Stimulated activated CD8-positive, alpha-beta memory T cell treated with anti-CD3 and anti-CD28 coated beads, Interleukin-4, amount 100 ng/mL, for 4 hours (primary cell): Measurements from ENCODE around the gene RNF126.
A peak's percentile ranks its signal among the peaks of the same experiment; 100 is the strongest.

Source experiments
- DNase-seq, 2 donors: peaks; one replicate each; pipeline ENCODE4 v3.0.0-alpha.2; 2020; ENCODE audit warnings: low read depth in 2 of 2, low spot score in 1 of 2

The RNF126 gene

DNA sequence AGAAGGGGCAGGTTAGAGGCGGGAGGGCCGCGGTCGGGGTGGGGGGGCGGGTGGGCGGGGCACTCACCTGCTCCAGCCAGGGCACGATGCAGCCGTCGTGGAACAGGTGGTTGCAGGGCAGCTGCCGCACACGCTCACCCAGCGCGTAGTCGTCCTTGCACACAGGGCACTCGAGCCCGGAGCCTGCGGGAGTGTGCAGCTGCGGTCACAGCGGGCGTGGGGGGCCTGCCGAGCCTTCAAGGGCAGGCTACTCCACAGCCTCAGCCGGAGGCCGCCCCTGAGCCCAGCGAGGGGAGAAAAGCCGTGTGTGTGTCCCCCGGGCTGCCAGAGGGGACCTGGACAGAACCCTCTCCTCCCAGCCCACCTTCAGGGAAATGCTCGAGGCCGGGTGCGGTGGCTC, 14.7 kb downstream of the RNF126 start:
- no peak for DNase-seq

DNA sequence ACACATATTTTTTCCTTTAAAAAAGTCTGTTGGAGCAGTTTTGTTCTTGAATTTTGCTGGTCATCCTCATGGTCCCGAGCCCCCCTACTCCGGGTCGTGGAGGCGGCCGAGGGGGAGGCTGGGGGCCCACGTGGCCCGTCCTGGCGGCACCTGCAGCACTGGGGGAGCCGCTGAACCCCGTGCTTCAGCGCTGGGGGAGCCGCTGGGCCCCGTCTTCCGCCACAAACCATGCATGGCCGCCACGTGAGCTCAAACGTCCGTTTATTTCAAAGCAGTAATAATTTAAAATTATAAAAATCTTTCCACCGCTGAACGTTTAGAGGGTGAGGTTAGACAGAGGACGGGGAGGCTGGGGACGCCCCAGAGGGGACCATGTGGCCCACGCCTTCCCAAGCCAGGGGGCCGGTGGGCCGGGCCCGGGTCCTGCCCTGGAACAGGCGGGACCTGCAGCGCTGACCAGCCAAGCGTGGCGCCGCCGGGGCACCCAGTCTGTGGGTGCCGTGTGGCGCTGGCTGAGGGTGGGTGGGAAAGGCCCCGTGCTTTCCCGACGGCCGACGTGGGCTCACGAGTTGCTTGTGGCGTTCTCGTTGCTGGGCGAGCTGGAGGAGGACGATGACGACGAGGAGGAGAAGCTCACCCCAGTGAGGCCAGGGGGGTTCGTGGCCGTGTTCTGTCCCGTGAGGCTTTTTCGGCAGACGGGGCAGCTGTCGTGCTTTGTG, 15.3 kb downstream of the RNF126 start:
- no peak for DNase-seq

DNA sequence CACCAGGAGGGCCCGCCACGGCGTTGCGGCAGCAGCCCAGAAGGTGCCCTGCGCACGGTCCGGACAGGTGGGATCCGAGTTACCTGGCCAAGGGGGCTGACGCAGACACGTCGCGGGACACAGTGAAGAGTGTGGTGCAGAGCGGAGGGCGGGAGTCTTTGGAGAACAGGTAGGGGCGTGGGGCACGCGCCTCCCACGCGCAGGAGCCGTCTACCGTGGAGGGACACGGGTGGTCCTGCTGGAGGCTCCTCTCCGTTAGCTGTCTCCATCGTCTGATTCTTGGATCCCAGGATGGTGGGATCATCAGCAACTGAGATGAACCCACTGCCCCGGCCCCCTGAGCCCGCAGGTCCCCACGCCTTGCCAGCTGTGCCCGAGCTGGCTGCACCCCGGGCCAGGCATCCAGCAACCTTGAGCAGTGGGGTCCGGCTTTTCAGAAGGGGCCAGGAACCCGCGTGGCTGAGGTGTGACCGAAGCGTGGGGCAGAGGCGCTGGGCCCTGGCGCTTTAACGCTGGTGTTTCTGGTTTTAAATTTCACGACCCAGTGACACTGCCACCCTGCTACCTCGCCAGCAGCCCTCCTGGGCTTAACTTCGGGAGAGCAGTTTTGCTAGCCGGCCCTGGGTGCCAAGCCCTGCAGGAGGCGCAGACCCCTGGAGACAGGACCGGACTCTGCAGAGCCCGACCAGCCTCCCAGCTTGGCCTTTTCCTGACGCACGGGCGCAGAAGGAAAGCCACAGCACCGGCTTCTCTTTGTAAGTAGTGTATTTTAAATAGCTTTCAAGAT, 16.0 kb downstream of the RNF126 start:
- DNase-seq: no peak

DNA sequence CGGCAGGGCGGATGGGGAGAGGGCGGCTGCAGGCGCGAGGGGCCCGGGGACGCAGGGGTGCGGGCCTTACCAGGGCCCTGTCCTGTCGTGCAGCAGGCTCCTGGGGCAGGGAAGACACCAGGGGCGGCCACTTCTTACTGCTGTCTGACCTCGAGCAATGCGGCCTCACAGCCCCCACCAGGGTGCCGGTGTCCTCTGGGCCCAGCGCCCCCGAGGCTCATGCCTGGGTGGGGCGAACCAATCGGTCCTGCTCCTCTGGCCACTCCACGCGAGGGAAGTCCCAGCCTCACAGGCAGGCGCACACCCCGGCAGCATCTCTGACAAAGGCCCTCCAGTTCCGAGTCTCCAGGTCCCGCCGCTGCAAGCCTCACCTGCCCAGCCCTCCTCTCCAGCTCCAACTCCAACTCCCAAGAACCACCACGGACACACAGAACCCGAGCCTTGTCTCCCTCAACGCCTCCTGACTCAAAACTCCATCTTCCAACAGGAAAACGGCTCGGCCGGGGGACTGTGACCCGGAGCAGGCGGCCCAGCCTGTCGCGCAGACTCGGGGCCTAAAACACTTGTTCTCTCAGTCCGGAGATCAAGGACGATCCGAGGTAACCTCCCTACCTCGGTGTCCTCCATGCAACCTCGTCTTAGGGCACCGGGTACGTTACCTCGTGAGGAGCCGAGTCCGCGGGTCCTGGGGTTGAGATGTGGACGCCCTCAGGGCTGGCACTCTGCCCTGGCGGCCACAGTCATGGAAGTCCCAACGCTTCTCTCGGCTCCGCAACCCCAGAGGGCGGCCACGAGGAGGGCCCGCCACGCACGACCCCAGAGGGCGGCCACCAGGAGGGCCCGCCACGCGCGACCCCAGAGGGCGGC, 16.9 kb downstream of the RNF126 start:
- no peak for DNase-seq

DNA sequence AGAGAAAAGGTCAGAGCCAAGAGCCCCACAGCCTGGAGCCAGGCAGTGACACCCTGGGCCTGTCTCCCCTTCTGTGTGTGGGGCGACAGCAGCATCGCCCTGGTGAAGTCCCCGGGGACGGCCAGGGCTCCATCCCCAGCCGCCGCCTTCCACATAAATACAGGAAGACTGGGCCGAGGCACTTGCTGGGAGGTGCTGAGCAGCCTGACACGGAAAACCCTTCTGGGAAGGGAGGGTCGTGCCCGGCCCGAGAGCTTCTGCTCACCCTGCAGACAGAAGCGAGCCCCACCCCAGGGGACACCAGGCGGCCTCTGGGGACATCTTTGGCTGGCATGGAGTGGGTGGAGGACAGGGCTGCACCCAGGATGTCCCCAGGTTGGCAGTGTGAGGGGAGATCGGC, 18.2 kb downstream of the RNF126 start:
- DNase-seq: no peak

DNA sequence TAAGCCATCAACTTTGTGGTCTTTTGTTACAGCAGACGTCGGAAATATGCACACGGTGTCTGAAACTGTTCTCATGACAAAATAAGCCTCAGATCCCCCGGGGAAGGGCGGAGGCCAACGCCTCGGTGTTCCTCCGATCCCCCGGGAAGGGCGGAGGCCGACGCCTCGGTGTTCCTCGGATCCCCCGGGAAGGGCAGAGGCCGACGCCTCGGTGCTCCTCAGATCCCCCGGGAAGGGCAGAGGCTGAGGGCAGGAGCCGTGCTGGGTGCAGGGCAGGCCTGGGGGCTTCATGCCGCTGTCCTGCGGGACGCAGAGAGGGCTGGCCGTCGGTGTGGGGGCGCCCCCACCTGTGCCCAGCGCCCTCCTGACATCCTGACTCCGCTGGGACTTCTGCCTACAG, 18.7 kb downstream of the RNF126 start:
- DNase-seq: no peak

DNA sequence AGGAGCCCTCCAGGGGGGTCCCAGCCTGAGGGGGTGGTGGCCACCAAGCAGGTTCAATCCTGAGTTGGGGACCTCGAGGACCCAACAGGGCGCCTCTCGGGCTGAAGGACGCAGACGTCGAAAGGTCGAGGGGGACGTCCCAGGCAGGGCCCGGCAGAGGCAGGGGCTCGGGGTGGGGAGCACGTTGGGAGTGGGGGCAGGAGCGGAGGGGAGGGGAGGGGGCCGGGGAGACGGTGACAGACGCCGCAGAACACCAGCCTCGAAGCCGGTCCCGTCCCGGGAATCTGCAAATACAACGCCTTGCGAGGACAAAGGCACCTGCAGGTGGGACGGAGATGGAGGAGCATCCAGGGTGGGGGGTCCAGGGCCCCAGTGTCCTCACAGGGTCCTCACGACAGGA, 19.3 kb downstream of the RNF126 start:
- no peak for DNase-seq

DNA sequence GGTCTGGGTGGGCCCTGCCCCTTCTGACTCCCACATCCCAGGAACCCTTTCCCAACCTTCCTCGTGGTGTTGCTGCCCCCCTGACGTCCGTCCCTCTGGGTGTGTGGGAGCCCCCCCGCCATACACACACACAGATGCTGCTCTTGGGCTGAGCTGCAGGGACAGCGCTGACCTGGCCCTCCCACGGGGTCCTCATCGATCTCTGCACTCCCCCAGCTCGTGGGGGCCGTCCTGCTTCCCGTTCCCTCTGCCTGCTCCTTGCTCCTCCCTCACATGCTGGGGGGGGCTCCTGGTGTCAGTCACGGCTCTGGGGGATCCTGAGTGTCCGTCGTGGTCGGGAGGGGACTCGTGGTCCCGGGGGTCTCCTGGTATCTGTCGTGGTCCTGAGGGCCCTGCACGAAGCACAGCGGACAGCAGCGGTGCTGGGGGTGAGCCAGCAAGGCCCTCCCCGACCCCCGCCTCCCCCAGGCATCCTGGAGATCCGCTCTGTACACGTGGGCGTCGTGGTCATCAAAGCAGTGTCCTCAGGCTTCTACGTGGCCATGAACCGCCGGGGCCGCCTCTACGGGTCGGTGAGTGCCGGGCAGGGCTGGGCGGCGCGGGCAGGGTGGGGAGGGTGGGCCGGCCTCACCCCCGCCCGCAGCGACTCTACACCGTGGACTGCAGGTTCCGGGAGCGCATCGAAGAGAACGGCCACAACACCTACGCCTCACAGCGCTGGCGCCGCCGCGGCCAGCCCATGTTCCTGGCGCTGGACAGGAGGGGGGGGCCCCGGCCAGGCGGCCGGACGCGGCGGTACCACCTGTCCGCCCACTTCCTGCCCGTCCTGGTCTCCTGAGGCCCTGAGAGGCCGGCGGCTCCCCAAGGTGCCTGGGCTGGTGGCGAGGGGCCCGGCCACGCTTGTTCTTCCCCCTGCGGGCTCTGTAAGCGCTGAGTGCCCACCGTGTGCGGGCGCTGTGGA, 20.0 kb downstream of the RNF126 start:
- no peak for DNase-seq

DNA sequence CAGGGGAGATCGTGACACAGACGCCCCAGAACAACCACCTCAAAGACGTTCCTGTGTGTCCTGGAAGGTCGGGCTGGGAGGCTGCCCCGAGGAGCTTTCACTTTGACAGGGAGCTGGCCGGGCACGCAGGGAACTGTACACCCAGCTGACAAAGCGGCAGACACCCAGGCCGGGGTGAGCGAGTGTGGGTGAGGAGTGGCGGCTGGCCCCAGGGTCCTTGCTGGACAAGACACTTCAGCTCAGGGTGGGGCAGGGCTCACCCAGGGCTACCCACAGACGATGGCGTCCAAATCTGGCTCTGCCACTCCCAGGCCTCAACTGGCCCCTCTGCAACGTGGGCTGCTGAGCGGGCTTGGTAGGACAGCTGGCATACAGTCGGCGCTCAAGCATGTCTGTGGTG, 21.3 kb downstream of the RNF126 start:
- DNase-seq: no peak

DNA sequence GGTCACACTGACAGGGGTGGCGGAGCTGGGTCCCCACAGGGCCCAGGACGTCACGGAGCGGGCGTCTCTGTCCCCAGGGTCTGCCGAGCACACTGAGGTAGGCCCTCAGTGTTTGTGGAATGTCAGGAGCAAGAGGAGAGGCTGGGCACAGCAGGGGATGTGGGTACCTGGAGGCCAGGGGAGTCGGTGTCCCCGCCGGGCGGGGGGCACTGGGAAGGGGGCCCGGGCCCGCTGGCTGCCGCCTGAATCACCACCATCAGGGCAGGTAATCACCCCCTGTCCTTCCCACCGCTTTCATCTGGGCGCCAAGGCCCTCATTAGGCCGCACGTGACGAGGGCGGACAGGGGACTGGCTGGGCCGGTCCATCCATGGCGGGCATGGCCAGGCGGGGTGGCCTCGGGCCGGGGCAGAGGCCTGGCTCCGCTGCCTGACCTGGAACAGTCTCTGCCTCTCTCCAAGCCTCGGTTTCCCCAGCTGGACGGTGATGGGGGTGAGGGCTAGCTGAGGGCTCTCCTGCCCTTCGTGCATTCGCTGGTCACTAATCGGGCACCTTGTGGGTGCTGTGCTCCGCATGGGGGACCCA, 22.3 kb downstream of the RNF126 start:
- DNase-seq: no peak

DNA sequence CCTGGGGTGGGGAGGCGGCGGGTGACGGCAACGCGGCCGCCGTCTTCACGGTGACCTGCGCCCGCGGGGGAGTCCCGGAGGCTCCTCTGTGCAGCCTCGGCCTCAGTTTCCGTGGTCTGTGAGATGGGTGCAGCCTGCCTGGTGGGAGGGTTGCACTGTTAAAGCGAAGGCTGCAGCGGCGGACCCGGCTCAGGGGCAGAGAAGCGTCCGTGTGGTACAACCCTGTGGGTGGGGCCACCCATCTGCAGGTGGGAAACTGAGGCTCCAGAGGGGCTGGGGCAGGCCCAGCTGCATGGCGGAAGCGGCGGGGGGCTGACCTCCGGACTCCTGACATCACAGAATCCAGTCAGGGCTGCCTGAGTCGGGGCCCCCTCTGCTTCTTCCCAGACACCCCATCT, 22.9 kb downstream of the RNF126 start:
- DNase-seq: no peak

DNA sequence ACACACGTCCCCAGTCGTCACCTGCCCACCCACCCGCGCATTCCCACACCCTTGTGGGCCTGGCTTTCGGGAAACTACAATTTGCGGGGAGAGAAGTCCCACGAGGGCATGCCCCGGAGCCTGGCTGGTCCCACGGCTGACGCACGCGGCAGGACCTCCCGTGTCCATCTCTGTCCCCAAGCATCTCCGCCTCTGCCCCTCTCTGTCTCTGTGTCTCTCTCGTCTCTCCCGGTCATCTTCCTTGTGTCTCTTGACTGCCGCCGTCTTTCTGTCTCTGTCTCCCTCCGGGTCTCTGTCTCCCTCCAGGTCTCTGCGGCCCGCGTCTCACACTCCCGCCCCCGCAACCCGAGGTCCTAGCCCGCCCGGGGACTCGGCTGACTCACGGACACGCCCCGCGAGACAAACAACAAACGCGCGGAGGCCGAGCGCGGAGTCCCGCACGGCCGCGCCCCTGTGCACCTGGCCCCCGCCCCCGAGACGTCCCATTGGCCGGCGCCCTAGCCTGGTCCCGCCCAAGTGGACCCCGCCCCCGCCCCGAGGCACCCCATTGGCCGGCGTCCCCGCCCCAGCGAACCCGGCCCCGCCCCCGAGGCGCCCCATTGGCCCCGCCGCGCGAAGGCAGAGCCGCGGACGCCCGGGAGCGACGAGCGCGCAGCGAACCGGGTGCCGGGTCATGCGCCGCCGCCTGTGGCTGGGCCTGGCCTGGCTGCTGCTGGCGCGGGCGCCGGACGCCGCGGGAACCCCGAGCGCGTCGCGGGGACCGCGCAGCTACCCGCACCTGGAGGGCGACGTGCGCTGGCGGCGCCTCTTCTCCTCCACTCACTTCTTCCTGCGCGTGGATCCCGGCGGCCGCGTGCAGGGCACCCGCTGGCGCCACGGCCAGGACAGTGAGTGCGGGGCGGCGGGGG, 23.5 kb downstream of the RNF126 start, which contains the start of gene FGF22:
TSS of gene FGF22 (plus strand) at position 627 of the 908 bp plus-strand sequence. CDS start at position 674, 47 bp downstream.
- DNase-seq: peak; percentile 93 to 94

DNA sequence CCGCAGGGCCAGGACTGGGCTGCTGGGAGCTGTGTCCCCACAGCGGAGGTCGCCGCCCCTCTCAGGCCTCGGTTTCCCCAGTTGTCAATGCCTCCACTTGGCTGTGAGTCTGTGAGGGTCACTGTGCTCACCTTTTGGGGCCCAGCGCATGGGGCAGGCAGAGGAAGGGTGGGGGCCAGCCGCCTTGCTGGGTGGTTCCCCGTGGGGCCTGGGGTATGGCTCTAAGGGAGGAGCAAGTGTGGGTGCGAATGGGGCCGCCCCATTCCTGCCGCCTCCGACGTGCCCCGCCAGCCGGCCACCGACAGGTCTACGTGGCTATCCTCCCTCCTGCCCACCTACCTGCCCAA, 24.1 kb downstream of the RNF126 start:
- no peak for DNase-seq

DNA sequence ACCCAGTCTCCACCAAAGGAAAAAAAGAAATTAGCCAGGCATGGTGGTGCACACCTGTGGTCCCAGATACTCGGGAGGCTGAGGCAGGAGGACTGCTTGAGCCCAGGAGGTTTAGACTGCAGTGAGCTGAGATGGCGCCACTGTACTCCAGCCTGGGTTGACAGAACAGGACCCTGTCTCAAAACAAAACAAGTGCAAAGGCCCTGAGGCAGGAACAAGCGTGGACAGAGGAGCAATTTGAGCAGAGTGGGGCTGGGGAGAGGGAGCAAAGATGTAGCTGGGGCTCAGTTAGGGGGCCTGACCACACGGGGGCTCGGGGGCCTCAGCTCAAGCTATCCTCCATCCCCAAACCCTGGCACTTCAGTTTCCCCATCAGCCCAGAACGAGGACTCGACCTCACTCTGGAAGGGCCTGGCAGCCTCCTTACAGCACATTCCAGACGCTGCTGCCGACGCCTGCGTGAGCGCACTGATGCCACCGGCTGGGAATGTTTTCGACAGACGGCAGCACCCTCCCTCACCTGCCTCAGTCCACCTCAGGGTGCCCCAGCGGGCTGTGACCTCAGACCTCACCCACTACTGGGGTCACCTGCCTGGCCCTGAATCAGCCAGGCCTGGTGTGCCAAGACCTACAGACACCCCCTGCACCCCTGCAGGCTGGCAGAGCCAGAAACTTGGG, 27.9 kb downstream of the RNF126 start:
- DNase-seq: no peak

DNA sequence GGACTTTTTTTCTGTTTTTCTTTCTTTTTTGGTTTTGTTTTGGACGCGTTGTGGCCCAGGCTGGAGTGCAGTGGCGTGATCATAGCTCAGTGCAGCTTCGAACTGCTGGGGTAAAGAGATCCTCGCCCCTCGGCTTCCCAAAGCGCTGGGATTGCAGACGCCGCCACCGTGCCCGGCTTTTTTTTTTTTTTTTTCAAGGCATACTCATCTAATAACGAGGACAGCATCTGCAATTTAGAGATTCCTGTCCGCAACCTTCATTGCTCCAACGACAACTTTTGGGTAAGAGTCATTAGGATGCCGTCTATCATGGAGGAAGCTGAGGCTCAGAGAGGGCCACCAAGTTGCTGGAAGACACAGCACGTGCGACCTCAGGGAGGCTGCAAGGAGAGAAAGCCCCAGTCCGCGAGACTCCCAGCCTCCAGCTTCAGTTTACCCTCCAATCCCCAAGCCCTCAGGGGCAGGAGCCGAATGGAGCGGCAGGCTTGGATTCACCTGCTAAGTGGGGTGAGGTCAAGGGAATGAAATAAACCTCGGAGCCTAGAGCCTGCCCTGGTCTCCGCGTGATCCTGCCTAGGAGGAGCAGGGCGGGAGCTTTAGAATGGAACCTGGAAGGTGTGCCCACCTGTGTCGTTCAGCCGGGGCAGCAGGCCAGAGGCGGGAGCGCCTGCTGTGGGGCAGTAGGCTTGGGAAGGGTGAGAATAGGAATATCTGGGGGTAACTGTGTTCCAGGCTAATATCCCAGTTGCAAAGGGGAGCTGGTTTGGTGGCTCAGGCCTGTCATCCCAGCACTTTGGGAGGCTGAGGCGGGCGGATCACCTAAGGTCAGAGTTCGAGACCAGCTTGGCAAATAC, 29.0 kb downstream of the RNF126 start:
- DNase-seq: no peak

DNA sequence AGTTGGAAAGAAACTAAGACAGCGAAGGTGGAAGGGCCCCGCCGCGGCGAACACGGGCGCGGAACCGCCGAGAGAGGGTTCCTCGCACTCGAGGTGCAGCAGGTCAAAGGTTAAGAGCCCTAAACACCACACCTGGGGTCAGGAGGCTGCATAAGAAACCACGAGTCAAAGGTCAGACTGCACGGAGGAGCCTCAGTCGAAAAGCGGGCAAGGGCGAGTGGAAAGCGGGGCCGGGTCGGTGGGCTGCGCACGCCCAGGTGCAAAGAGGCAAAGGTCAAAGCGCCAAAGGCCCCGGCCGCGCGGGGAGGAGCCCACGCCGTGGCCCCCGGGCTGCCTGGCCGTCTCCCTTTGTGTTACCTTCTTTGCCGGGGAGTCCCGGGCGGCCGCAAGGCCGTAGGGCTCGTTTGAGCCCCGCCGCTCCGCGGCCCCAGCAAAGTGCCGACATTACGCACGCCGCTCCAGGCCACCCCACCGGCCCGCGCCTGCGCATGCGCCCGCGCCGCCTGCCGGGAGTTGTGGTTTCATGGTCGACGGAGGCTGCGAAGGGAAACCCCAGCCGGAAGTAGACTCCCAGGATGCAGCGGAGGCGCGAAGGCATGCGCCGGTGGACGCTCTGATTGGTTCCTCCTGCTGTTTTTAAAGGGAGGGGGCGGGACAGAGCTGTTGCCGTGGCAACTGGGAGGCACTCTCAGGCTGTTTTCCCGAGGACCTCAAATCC, 29.8 kb downstream of the RNF126 start, which contains the start of gene POLRMT:
TSS of gene POLRMT (minus strand) at position 470 of the 718 bp plus-strand sequence. CDS start at position 445, 25 bp downstream.
- DNase-seq: peak; percentile 89 to 94

DNA sequence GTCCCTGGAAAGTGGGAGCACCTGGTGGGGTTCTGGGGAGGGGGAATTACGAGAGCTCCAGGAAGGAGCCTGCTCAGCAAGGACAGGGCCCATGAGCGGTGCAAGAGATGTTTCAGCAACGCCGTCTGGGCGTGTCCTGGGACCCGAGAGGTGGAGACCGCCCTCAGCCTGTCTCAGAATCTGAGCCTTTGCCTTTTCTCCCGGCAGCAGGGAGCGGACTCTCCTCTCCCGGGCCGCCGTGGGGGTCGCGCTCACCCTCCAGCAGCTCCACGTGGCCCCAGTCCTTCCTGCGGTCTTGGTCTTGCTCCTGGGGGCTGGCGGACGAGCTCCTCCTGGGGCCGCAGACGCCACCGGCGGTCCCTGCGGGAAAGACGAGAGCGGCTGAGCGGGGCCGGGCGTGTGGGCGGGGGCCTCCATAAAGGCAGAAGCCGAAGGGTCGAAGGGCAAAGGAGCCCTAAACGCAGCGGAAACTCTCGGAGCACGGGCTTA, 30.4 kb downstream of the RNF126 start:
- DNase-seq: no peak
